WTC11 (cell line): ENCODE results near the gene TM9SF1. TPM values are rescaled to one million over a fixed set of nuclear protein-coding genes. Genes with fewer than 3 reads are reported as not detected.

Source experiments
- ATAC-seq: fragments of 200-7000 bp; cut with Tn5 transposase; 2 replicates; pipeline ENCODE4 v1.10.0; 2021; ENCODE audit warnings: mild to moderate bottlenecking, moderate library complexity
- CTCF ChIA-PET: fragments of 300-600 bp; sonication (Branson Sonifier 250); formaldehyde crosslinking; loops from one replicate; lab custom pipeline; 2021; ENCODE audit warnings: antibody characterized with exemption; lab: Charles Lee
- POLR2A ChIA-PET: fragments of 350-600 bp; sonication (Branson Sonifier 250); formaldehyde crosslinking; loops from one replicate; lab custom pipeline; 2021; ENCODE audit warnings: antibody characterized with exemption; lab: Charles Lee
- DNase-seq: peaks from one replicate; pipeline ENCODE4 v3.0.0; 2021; ENCODE audit warnings: low spot score
- H3K27ac Mint-ChIP-seq: 2 replicates; pipeline ENCODE4 v1.8.0; 2021; ENCODE audit warnings: mixed read lengths
- H3K27me3 Mint-ChIP-seq: 2 replicates; pipeline ENCODE4 v1.8.0; 2021; ENCODE audit warnings: low read depth, mild to moderate bottlenecking, moderate library complexity, mixed read lengths
- H3K36me3 Mint-ChIP-seq: 2 replicates; pipeline ENCODE4 v1.8.0; 2021; ENCODE audit warnings: mixed read lengths
- H3K4me1 Mint-ChIP-seq: 2 replicates; pipeline ENCODE4 v1.8.0; 2022; ENCODE audit warnings: mixed read lengths
- H3K4me3 Mint-ChIP-seq: 2 replicates; pipeline ENCODE4 v1.8.0; 2021; ENCODE audit warnings: mild to moderate bottlenecking, moderate library complexity, mixed read lengths
- H3K9me3 Mint-ChIP-seq: 2 replicates; pipeline ENCODE4 v1.8.0; 2021; ENCODE audit warnings: mixed read lengths
- GABPB1 ChIP-seq: sonication (generic); formaldehyde crosslinking; IDR thresholded peaks from 2 replicates; pipeline ENCODE4 v1.8.1; 2023; ENCODE audit warnings: mild to moderate bottlenecking, missing genetic modification reagents
- SOX15 ChIP-seq: fragments of 250-450 bp; sonication (Bioruptor Pico); IDR thresholded peaks from 2 replicates; pipeline ENCODE4 v1.9.0; 2021; ENCODE audit warnings: mild to moderate bottlenecking
- microRNA-seq: library from miRNA; unstranded; fragments of <30 nt; microRNA quantifications from one replicate; pipeline ENCODE4 v1.2.0, GENCODE V29; 2022; ENCODE audit warnings: borderline number of aligned reads
- total RNA-seq: library from RNA; stranded (reverse); gene quantifications from 3 replicates; pipeline ENCODE4 v1.2.3, GENCODE V29; 2021

Gene TM9SF1
- total RNA-seq, 1 experiment from 2014 or later, result 27.9 TPM

DNA sequence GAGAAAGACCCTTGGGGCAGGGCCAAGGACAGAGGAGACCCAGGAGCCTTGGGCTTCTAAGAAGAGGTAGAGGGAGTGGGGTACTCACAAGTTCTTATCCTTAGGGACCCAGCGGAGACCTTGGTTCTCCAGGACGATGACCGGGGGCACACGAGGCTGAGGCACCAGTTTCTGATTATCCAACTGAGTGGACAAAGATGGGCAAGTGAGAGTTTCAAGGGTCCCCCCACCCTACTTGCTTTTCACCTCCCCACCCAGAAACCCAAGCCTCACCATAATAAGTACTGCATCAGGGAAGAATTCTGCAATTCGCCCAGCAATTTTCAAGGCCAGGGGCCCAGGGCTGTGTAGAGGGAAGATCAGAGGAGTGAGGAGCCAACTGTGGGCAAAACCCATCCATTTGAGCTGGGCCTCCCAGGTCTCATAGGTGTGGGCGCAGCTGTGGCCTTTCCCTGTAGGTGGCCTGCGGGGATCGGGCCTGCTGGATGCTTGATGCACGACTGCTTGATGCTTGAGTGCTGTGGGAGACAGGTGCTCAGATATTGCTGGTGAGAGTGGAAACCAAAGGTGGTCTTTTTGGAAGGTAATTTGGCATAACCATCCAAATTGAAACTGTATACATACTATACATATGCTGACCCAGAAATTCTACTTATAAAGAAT is 55.8 kb downstream of the TM9SF1 start:
- no peak for ATAC-seq
- H3K9me3 Mint-ChIP-seq, result no peaks in the 10 kb centered on the region
- H3K4me3 Mint-ChIP-seq, result peak overlapping the region; percentile 95
- CTCF ChIA-PET, result interaction anchor here (0.7 to 1.4 kb wide), 2 partner anchors 18 to 21 kb away, joined by 3 to 5 read pairs; partner anchors contain the start of gene IRF9
- POLR2A ChIA-PET, result interaction anchor here (0.6 kb wide), 1 partner anchor 496 kb away, joined by 3 read pairs; no protein-coding TSS in a partner anchor
- H3K36me3 Mint-ChIP-seq, result peaks cover 36% of the 10 kb centered on the region
- no peak for DNase-seq
- no peaks in the 10 kb centered on the region for H3K27me3 Mint-ChIP-seq
- H3K4me1 Mint-ChIP-seq, result peaks cover 31% of the 10 kb centered on the region
- H3K27ac Mint-ChIP-seq, result peak overlapping the region; percentile 53; the same call in 1 of the 2 replicates
- TF ChIP-seq SOX15 (CRISPR knock-in tag), result no peak
- peak; percentile 48 for TF ChIP-seq GABPB1 (CRISPR knock-in tag)

Small RNAs within 50 kb of the gene (microRNA-seq; reads per million reads assigned to microRNA genes)
- not detected for gene MIR7703

Other genes starting within 250 kb of the TM9SF1 start
- gene DHRS4, start 241.7 kb downstream of the TM9SF1 start, total RNA-seq, result 14.5 to 14.9 TPM (median 14.8 TPM) in 3 replicates
- gene DHRS4L2, start 206.5 kb downstream of the TM9SF1 start, total RNA-seq, result 8.7 to 10.2 TPM (median 9.7 TPM) in 3 replicates
- gene CARMIL3, start 143.4 kb downstream of the TM9SF1 start, total RNA-seq, result 10.6 to 13.0 TPM (median 11.4 TPM) in 3 replicates
- gene CPNE6, start 123.9 kb downstream of the TM9SF1 start, total RNA-seq, result not detected in 3 replicates
- gene PCK2, start 101.1 kb downstream of the TM9SF1 start, total RNA-seq, result 51.2 to 67.0 TPM (median 59.2 TPM) in 3 replicates
- gene DCAF11, start 80.7 kb downstream of the TM9SF1 start, total RNA-seq, result 73.6 to 90.2 TPM (median 77.3 TPM) in 3 replicates
- gene NRL, start 80.5 kb downstream of the TM9SF1 start, total RNA-seq, result 1.3 to 2.3 TPM (median 1.6 TPM) in 3 replicates
- gene FITM1, start 64.8 kb downstream of the TM9SF1 start, total RNA-seq, result 0.25 to 0.39 TPM in 2 of 3 replicates, not detected in the other
- gene PSME1, start 59.2 kb downstream of the TM9SF1 start, total RNA-seq, result 76.8 to 99.1 TPM (median 98.8 TPM) in 3 replicates
- 41.3 to 47.9 TPM (median 44.4 TPM) in 3 replicates for gene EMC9, start 53.9 kb downstream of the TM9SF1 start, total RNA-seq
- 103 to 112 TPM (median 103 TPM) in 3 replicates for gene PSME2, start 48.8 kb downstream of the TM9SF1 start, total RNA-seq
- gene RNF31, start 47.9 kb downstream of the TM9SF1 start, total RNA-seq, result 63.0 to 86.2 TPM (median 68.4 TPM) in 3 replicates
- 15.6 to 16.2 TPM (median 15.7 TPM) in 3 replicates for gene IRF9, start 34.2 kb downstream of the TM9SF1 start, total RNA-seq
- 29.6 to 32.2 TPM (median 31.5 TPM) in 3 replicates for gene REC8, start 23.4 kb downstream of the TM9SF1 start, total RNA-seq
- 87.6 to 128 TPM (median 91.2 TPM) in 3 replicates for gene IPO4, start 6.6 kb downstream of the TM9SF1 start, total RNA-seq
- 0.13 to 0.16 TPM in 2 of 3 replicates, not detected in the other for gene TSSK4, start 10.3 kb upstream of the TM9SF1 start, total RNA-seq
- gene CHMP4A, start 18.0 kb upstream of the TM9SF1 start, total RNA-seq, result 32.7 to 38.5 TPM (median 36.5 TPM) in 3 replicates
- gene MDP1, start 20.6 kb upstream of the TM9SF1 start, total RNA-seq, result 12.6 to 18.4 TPM (median 16.9 TPM) in 3 replicates
- 218 to 233 TPM (median 221 TPM) in 3 replicates for gene NEDD8, start 36.9 kb upstream of the TM9SF1 start, total RNA-seq
- 74.2 to 82.3 TPM (median 78.4 TPM) in 3 replicates for gene GMPR2, start 37.5 kb upstream of the TM9SF1 start, total RNA-seq
- 32.2 to 39.8 TPM (median 35.7 TPM) in 3 replicates for gene TINF2, start 47.2 kb upstream of the TM9SF1 start, total RNA-seq
- 2.5 to 5.2 TPM (median 4.4 TPM) in 3 replicates for gene TGM1, start 67.7 kb upstream of the TM9SF1 start, total RNA-seq
- 22.3 to 28.1 TPM (median 27.1 TPM) in 3 replicates for gene RABGGTA, start 76.2 kb upstream of the TM9SF1 start, total RNA-seq
- 13.9 to 16.7 TPM (median 15.4 TPM) in 3 replicates for gene DHRS1, start 104.3 kb upstream of the TM9SF1 start, total RNA-seq
- 34.3 to 44.4 TPM (median 35.0 TPM) in 3 replicates for gene NOP9, start 104.4 kb upstream of the TM9SF1 start, total RNA-seq
- gene CIDEB, start 112.5 kb upstream of the TM9SF1 start, total RNA-seq, result 4.7 to 6.1 TPM (median 5.6 TPM) in 3 replicates
- 9.1 to 12.9 TPM (median 9.8 TPM) in 3 replicates for gene LTB4R2, start 114.7 kb upstream of the TM9SF1 start, total RNA-seq
- gene LTB4R, start 116.1 kb upstream of the TM9SF1 start, total RNA-seq, result 6.9 to 9.4 TPM (median 7.6 TPM) in 3 replicates
- 0.96 to 2.4 TPM (median 1.1 TPM) in 3 replicates for gene ADCY4, start 139.6 kb upstream of the TM9SF1 start, total RNA-seq
- gene RIPK3, start 144.6 kb upstream of the TM9SF1 start, total RNA-seq, result 0.37 to 1.2 TPM (median 0.83 TPM) in 3 replicates
- 60.7 to 101 TPM (median 95.9 TPM) in 3 replicates for gene NFATC4, start 172.7 kb upstream of the TM9SF1 start, total RNA-seq
- 16.6 to 18.3 TPM (median 17.9 TPM) in 3 replicates for gene NYNRIN, start 203.6 kb upstream of the TM9SF1 start, total RNA-seq
- 0.94 to 2.1 TPM (median 1.5 TPM) in 3 replicates for gene CBLN3, start 234.2 kb upstream of the TM9SF1 start, total RNA-seq
- 33.2 to 34.2 TPM (median 33.3 TPM) in 3 replicates for gene KHNYN, start 234.5 kb upstream of the TM9SF1 start, total RNA-seq
- 55.0 to 59.2 TPM (median 56.7 TPM) in 3 replicates for gene SDR39U1, start 247.3 kb upstream of the TM9SF1 start, total RNA-seq